Stomach (tissue), 4 donors: Measurements from ENCODE around the gene KRT1.

ENCODE experiments used
- POLR2A ChIP-seq, 4 donors: fragments of 450-650 bp; IDR thresholded peaks; one replicate each; pipeline ENCODE4 v1.6.1; 2016; ENCODE audit warnings: antibody characterized with exemption in 4 of 4, control low read depth in 2 of 4, mild to moderate bottlenecking in 1 of 4, moderate library complexity in 1 of 4
- TF ChIP-seq, protein P1 (sequence below), 7 experiments: fragments of 450-650 bp in 4 of 7; fragments of 200-600 bp in 3 of 7; sonication (generic) in 3 of 7; IDR thresholded peaks; one replicate each; pipeline ENCODE4 v1.5.1; 2016 to 2019; ENCODE audit warnings: antibody characterized with exemption in 7 of 7, control low read depth in 2 of 7, mild to moderate bottlenecking in 1 of 7

DNA sequence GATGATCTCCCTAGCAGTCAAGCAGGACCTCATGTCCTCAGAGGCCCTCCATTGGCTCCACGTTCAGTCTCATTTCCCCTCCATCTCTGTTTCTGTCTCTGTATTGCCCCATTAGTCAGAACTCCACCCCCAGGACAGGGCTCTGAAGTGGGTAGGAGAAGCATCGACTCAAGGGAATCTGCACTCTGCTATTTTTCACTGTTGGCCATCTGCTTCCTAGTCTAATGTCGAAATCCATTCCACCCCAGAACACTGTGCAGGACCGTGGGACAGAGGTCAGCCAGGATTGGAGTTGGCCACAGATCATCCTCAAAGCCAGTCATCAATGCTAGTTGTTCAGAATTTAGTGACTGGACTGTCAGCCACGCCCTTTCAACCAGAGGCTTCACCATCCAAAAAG is 13.1 kb upstream of the KRT1 start:
- TF ChIP-seq, protein P1, sequence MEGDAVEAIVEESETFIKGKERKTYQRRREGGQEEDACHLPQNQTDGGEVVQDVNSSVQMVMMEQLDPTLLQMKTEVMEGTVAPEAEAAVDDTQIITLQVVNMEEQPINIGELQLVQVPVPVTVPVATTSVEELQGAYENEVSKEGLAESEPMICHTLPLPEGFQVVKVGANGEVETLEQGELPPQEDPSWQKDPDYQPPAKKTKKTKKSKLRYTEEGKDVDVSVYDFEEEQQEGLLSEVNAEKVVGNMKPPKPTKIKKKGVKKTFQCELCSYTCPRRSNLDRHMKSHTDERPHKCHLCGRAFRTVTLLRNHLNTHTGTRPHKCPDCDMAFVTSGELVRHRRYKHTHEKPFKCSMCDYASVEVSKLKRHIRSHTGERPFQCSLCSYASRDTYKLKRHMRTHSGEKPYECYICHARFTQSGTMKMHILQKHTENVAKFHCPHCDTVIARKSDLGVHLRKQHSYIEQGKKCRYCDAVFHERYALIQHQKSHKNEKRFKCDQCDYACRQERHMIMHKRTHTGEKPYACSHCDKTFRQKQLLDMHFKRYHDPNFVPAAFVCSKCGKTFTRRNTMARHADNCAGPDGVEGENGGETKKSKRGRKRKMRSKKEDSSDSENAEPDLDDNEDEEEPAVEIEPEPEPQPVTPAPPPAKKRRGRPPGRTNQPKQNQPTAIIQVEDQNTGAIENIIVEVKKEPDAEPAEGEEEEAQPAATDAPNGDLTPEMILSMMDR (IDR thresholded peaks at IDR 0.05), result no peak
- TF ChIP-seq POLR2A (IDR thresholded peaks at IDR 0.05), result no peak
